ENCODE measurements around the gene DOCK1. TPM values are rescaled to one million over a fixed set of nuclear protein-coding genes. Genes with fewer than 3 reads are reported as not detected.

Gene DOCK1
- total RNA-seq, 1 experiment from 2014 or later, result not detected

- H3K4me3 ChIP-seq (ENCODE audit: low read length), result no peak overlapping the region
- H3K9ac ChIP-seq (ENCODE audit: low read length), result no peak overlapping the region
- no peaks in the 10 kb centered on the region for H3K4me1 ChIP-seq (ENCODE audit: low read length)
- H3K36me3 ChIP-seq (ENCODE audit: insufficient read depth, low read length), result no peaks in the 10 kb centered on the region
- no peak overlapping the region for H2AFZ ChIP-seq (ENCODE audit: low read length)
- H3K27ac ChIP-seq (ENCODE audit: low read length), result no peak overlapping the region
- H3K9me2 ChIP-seq (replicated peaks; ENCODE audit: insufficient read depth, low read length), result no peaks in the 10 kb centered on the region
- no peak for DNase-seq
- no peaks in the 10 kb centered on the region for H3K79me2 ChIP-seq (ENCODE audit: low read length)
- H3K4me2 ChIP-seq (ENCODE audit: low read depth, low read length, poor library complexity, severe bottlenecking), result no peak overlapping the region
- H3K9me3 ChIP-seq (ENCODE audit: low read length), result peaks cover 30% of the 10 kb centered on the region
- H4K20me1 ChIP-seq (ENCODE audit: insufficient read depth, low read depth, low read length), result no peaks in the 10 kb centered on the region
- no peaks in the 10 kb centered on the region for H3K27me3 ChIP-seq (ENCODE audit: low read length)
Measured at GRCh38 chr10:126944191-126944590, 39.0 kb downstream of the DOCK1 start.

- Histone ChIP-seq H3K9ac (ENCODE audit: low read length) (no peak overlapping the region), H4K20me1 (ENCODE audit: insufficient read depth, low read depth, low read length) (no peaks in the 10 kb centered on the region), H3K4me3 (ENCODE audit: low read length) (no peak overlapping the region)
Measured at GRCh38 chr10:126945351-126946030, 40.3 kb downstream of the DOCK1 start.

GRCh38 chr10:126946746-126947145 is 41.5 kb downstream of the DOCK1 start:
- H3K9me3 ChIP-seq (ENCODE audit: low read length), result peaks cover 39% of the 10 kb centered on the region
- no peaks in the 10 kb centered on the region for H3K79me2 ChIP-seq (ENCODE audit: low read length)
- H3K27ac ChIP-seq (ENCODE audit: low read length), result no peak overlapping the region
- no peak overlapping the region for H3K4me3 ChIP-seq (ENCODE audit: low read length)
- no peaks in the 10 kb centered on the region for H3K4me1 ChIP-seq (ENCODE audit: low read length)
- no peaks in the 10 kb centered on the region for H4K20me1 ChIP-seq (ENCODE audit: insufficient read depth, low read depth, low read length)
- no peak overlapping the region for H3K9ac ChIP-seq (ENCODE audit: low read length)
- H3K4me2 ChIP-seq (ENCODE audit: low read depth, low read length, poor library complexity, severe bottlenecking), result no peak overlapping the region
- H2AFZ ChIP-seq (ENCODE audit: low read length), result no peak overlapping the region
- no peaks in the 10 kb centered on the region for H3K9me2 ChIP-seq (replicated peaks; ENCODE audit: insufficient read depth, low read length)
- no peaks in the 10 kb centered on the region for H3K27me3 ChIP-seq (ENCODE audit: low read length)
- H3K36me3 ChIP-seq (ENCODE audit: insufficient read depth, low read length), result no peaks in the 10 kb centered on the region
- DNase-seq, result no peak

More at GRCh38 chr10:126945351-126946030, 40.3 kb downstream of the DOCK1 start:
- H3K27me3 ChIP-seq (ENCODE audit: low read length), result no peaks in the 10 kb centered on the region
- H3K9me3 ChIP-seq (ENCODE audit: low read length), result peaks cover 31% of the 10 kb centered on the region; the same call in 1 of the 2 replicates
- H3K4me1 ChIP-seq (ENCODE audit: low read length), result no peaks in the 10 kb centered on the region
- H3K27ac ChIP-seq (ENCODE audit: low read length), result no peak overlapping the region
- no peaks in the 10 kb centered on the region for H3K79me2 ChIP-seq (ENCODE audit: low read length)
- no peak for DNase-seq
- H3K36me3 ChIP-seq (ENCODE audit: insufficient read depth, low read length), result no peaks in the 10 kb centered on the region
- no peak overlapping the region for H3K4me2 ChIP-seq (ENCODE audit: low read depth, low read length, poor library complexity, severe bottlenecking)
- H2AFZ ChIP-seq (ENCODE audit: low read length), result no peak overlapping the region
- no peaks in the 10 kb centered on the region for H3K9me2 ChIP-seq (replicated peaks; ENCODE audit: insufficient read depth, low read length)

GRCh38 chr10:126948355-126949160 is 43.3 kb downstream of the DOCK1 start:
- Histone ChIP-seq H3K27ac (ENCODE audit: low read length) (no peak overlapping the region), H3K4me2 (ENCODE audit: low read depth, low read length, poor library complexity, severe bottlenecking) (no peak overlapping the region), H3K4me3 (ENCODE audit: low read length) (no peak overlapping the region), H3K36me3 (ENCODE audit: insufficient read depth, low read length) (no peaks in the 10 kb centered on the region), H3K27me3 (ENCODE audit: low read length) (no peaks in the 10 kb centered on the region), H4K20me1 (ENCODE audit: insufficient read depth, low read depth, low read length) (no peaks in the 10 kb centered on the region), H2AFZ (ENCODE audit: low read length) (no peak overlapping the region), H3K4me1 (ENCODE audit: low read length) (no peaks in the 10 kb centered on the region), H3K9me2 (replicated peaks; ENCODE audit: insufficient read depth, low read length) (no peaks in the 10 kb centered on the region), H3K9ac (ENCODE audit: low read length) (no peak overlapping the region), H3K79me2 (ENCODE audit: low read length) (no peaks in the 10 kb centered on the region), H3K9me3 (ENCODE audit: low read length) (peaks cover 52% of the 10 kb centered on the region)
- no peak for DNase-seq

- Histone ChIP-seq H3K9me2 (replicated peaks; ENCODE audit: insufficient read depth, low read length) (no peaks in the 10 kb centered on the region), H3K9ac (ENCODE audit: low read length) (no peak overlapping the region), H3K4me2 (ENCODE audit: low read depth, low read length, poor library complexity, severe bottlenecking) (no peak overlapping the region), H3K36me3 (ENCODE audit: insufficient read depth, low read length) (no peaks in the 10 kb centered on the region), H3K27me3 (ENCODE audit: low read length) (no peaks in the 10 kb centered on the region), H4K20me1 (ENCODE audit: insufficient read depth, low read depth, low read length) (no peaks in the 10 kb centered on the region), H3K9me3 (ENCODE audit: low read length) (peaks cover 57% of the 10 kb centered on the region), H3K4me3 (ENCODE audit: low read length) (no peak overlapping the region), H3K4me1 (ENCODE audit: low read length) (no peaks in the 10 kb centered on the region), H3K27ac (ENCODE audit: low read length) (no peak overlapping the region), H2AFZ (ENCODE audit: low read length) (no peak overlapping the region), H3K79me2 (ENCODE audit: low read length) (no peaks in the 10 kb centered on the region)
- DNase-seq, result no peak
Measured at GRCh38 chr10:126949161-126949503, 43.9 kb downstream of the DOCK1 start.

GRCh38 chr10:126950401-126951105 is 45.3 kb downstream of the DOCK1 start:
- no peaks in the 10 kb centered on the region for H3K36me3 ChIP-seq (ENCODE audit: insufficient read depth, low read length)
- no peak for DNase-seq
- no peak overlapping the region for H3K4me2 ChIP-seq (ENCODE audit: low read depth, low read length, poor library complexity, severe bottlenecking)
- no peak overlapping the region for H3K4me3 ChIP-seq (ENCODE audit: low read length)
- H2AFZ ChIP-seq (ENCODE audit: low read length), result no peak overlapping the region
- no peaks in the 10 kb centered on the region for H4K20me1 ChIP-seq (ENCODE audit: insufficient read depth, low read depth, low read length)
- H3K27ac ChIP-seq (ENCODE audit: low read length), result no peak overlapping the region
- peaks cover 65% of the 10 kb centered on the region for H3K9me3 ChIP-seq (ENCODE audit: low read length)
- H3K4me1 ChIP-seq (ENCODE audit: low read length), result no peaks in the 10 kb centered on the region
- H3K27me3 ChIP-seq (ENCODE audit: low read length), result no peaks in the 10 kb centered on the region
- no peaks in the 10 kb centered on the region for H3K9me2 ChIP-seq (replicated peaks; ENCODE audit: insufficient read depth, low read length)
- H3K79me2 ChIP-seq (ENCODE audit: low read length), result no peaks in the 10 kb centered on the region
- H3K9ac ChIP-seq (ENCODE audit: low read length), result no peak overlapping the region

GRCh38 chr10:126953886-126954285 is 48.7 kb downstream of the DOCK1 start:
- H3K79me2 ChIP-seq (ENCODE audit: low read length), result no peaks in the 10 kb centered on the region
- H3K9ac ChIP-seq (ENCODE audit: low read length), result no peak overlapping the region
- no peak overlapping the region for H3K27ac ChIP-seq (ENCODE audit: low read length)
- H3K4me1 ChIP-seq (ENCODE audit: low read length), result no peaks in the 10 kb centered on the region
- H2AFZ ChIP-seq (ENCODE audit: low read length), result no peak overlapping the region
- H4K20me1 ChIP-seq (ENCODE audit: insufficient read depth, low read depth, low read length), result no peaks in the 10 kb centered on the region
- peaks cover 51% of the 10 kb centered on the region for H3K9me3 ChIP-seq (ENCODE audit: low read length)
- DNase-seq, result no peak
- H3K4me2 ChIP-seq (ENCODE audit: low read depth, low read length, poor library complexity, severe bottlenecking), result no peak overlapping the region
- no peaks in the 10 kb centered on the region for H3K36me3 ChIP-seq (ENCODE audit: insufficient read depth, low read length)
- no peak overlapping the region for H3K4me3 ChIP-seq (ENCODE audit: low read length)
- no peaks in the 10 kb centered on the region for H3K9me2 ChIP-seq (replicated peaks; ENCODE audit: insufficient read depth, low read length)
- no peaks in the 10 kb centered on the region for H3K27me3 ChIP-seq (ENCODE audit: low read length)

GRCh38 chr10:126955396-126955795 is 50.2 kb downstream of the DOCK1 start:
- Histone ChIP-seq H4K20me1 (ENCODE audit: insufficient read depth, low read depth, low read length) (no peaks in the 10 kb centered on the region), H3K4me2 (ENCODE audit: low read depth, low read length, poor library complexity, severe bottlenecking) (no peak overlapping the region), H3K4me1 (ENCODE audit: low read length) (no peaks in the 10 kb centered on the region), H3K79me2 (ENCODE audit: low read length) (no peaks in the 10 kb centered on the region), H3K9me3 (ENCODE audit: low read length) (peaks cover 40% of the 10 kb centered on the region), H3K9me2 (replicated peaks; ENCODE audit: insufficient read depth, low read length) (no peaks in the 10 kb centered on the region), H3K9ac (ENCODE audit: low read length) (no peak overlapping the region), H3K27me3 (ENCODE audit: low read length) (no peaks in the 10 kb centered on the region), H3K27ac (ENCODE audit: low read length) (no peak overlapping the region), H2AFZ (ENCODE audit: low read length) (no peak overlapping the region), H3K36me3 (ENCODE audit: insufficient read depth, low read length) (no peaks in the 10 kb centered on the region), H3K4me3 (ENCODE audit: low read length) (no peak overlapping the region)
- DNase-seq, result no peak

All from Karpas-422 (cell line).